Measurements from ENCODE around the gene FUT3. TPM values are rescaled to one million over a fixed set of nuclear protein-coding genes. Genes with fewer than 3 reads are reported as not detected.
A peak's percentile ranks its signal among the peaks of the same experiment; 100 is the strongest.

Gene FUT3
- total and polyA plus RNA-seq, 9 of the 15 experiments (the other 6 are each of a cell fraction or from before 2014, with no cell fraction given) = 0.09 TPM; not detected in 8

- H3K4me3 ChIP-seq = no peak overlapping the region
- H3K9me3 ChIP-seq (replicated peaks; ENCODE audit: control insufficient read depth, insufficient read depth, low read depth, low read length) = no peaks in the 10 kb centered on the region
- CTCF ChIA-PET (ENCODE audit: low intra/inter-chr PET ratio) = interaction anchor here (0.6 to 3.3 kb wide), 4 partner anchors 19 to 312 kb away, joined by 3 to 20 read pairs (median 10); partner anchors contain the start of gene NRTN
- H2AFZ ChIP-seq (ENCODE audit: low read depth, low read length) = no peak overlapping the region
- peaks cover 4% of the 10 kb centered on the region; the same call in 1 of the 3 replicates for H3K79me2 ChIP-seq (ENCODE audit: control insufficient read depth, insufficient read depth, low read length)
- in situ Hi-C loops (cut with MboI) = no loop called here
- H3K9ac ChIP-seq (ENCODE audit: insufficient read depth in 1 of 2, low read depth in 2 of 2, low read length in 2 of 2) = no peak overlapping the region
- intact Hi-C loops (cut with micrococcal nuclease) = loop anchor here (2.0 kb wide), 1 partner anchor 19 kb away; the partner anchor contains the start of gene NRTN
- no peak overlapping the region for H3K4me2 ChIP-seq (ENCODE audit: insufficient read depth, low read length)
- peaks cover 6 to 54% of the 10 kb centered on the region in 2 experiments; a peak in 4 of 5 replicates for H3K4me1 ChIP-seq (replicated peaks in 1 of 2; ENCODE audit: control insufficient read depth in 2 of 2, insufficient read depth in 2 of 2, low read length in 2 of 2)
- WGBS (ENCODE audit: insufficient coverage, low coverage, missing lambda C conversion rate) = 55% methylated on average over 29 of the region's 30 CpGs
- peak; percentile 65 for ATAC-seq
- FAIRE-seq = peak; percentile 85
- POLR2A ChIA-PET = interaction anchor here (0.6 kb wide), 3 partner anchors 37 to 675 kb away, joined by 3 read pairs; no protein-coding TSS in a partner anchor
- no TSS peak for BruUV-seq (replicated peaks)
- no peaks in the 10 kb centered on the region; the same call in 1 of the 2 replicates for H4K20me1 ChIP-seq (replicated peaks; ENCODE audit: control insufficient read depth, insufficient read depth, low read length)
- H3K36me3 ChIP-seq (ENCODE audit: control insufficient read depth, insufficient read depth, low read length) = no peaks in the 10 kb centered on the region
- peaks cover 3% of the 10 kb centered on the region for H3K9me1 ChIP-seq (ENCODE audit: control insufficient read depth, insufficient read depth, low read length)
- DNase-seq (ENCODE audit: extremely low read depth in 1 of 4, low spot score in 3 of 4) = peak; percentile 46 to 74 (median 58)
- no peak overlapping the region for H3K27ac ChIP-seq (ENCODE audit: extremely low read depth, low read depth, low read length)
- no peaks in the 10 kb centered on the region for H3K27me3 ChIP-seq (ENCODE audit: control insufficient read depth in 2 of 2, insufficient read depth in 2 of 2, low read length in 2 of 2)
- TF ChIP-seq ZNF79 (CRISPR knock-in tag; IDR thresholded peaks at IDR 0.05; ENCODE audit: low read depth) (no peak), TAF7 (tag; IDR thresholded peaks at IDR 0.05) (no peak), SUPT5H (IDR thresholded peaks at IDR 0.05) (no peak), GTF2B (IDR thresholded peaks at IDR 0.05; ENCODE audit: extremely low read depth, insufficient read length) (no peak), E2F1 (CRISPR knock-in tag; IDR thresholded peaks at IDR 0.05) (no peak), ZBTB7A (IDR thresholded peaks at IDR 0.05; ENCODE audit: borderline replicate concordance, control insufficient read depth, low read depth, low read length) (no peak), TCF7 (IDR thresholded peaks at IDR 0.05; ENCODE audit: borderline replicate concordance) (no peak), ZNF507 (tag; conservative IDR thresholded peaks at IDR 0.05) (no peak), DDX20 (tag; IDR thresholded peaks at IDR 0.05; ENCODE audit: low read depth) (no peak), ZNF146 (CRISPR knock-in tag; IDR thresholded peaks at IDR 0.05; ENCODE audit: unreplicated experiment) (no peak), SP2 (IDR thresholded peaks at IDR 0.05; ENCODE audit: extremely low read depth, low read depth, low read length, poor library complexity, severe bottlenecking) (no peak), SPI1 (IDR thresholded peaks at IDR 0.05; ENCODE audit: borderline replicate concordance, low read depth, low read length) (no peak), MAFG (tag; conservative IDR thresholded peaks at IDR 0.05) (no peak), NFIX (CRISPR knock-in tag; IDR thresholded peaks at IDR 0.05; ENCODE audit: low read depth) (no peak)
- TF ChIP-seq, protein P1, sequence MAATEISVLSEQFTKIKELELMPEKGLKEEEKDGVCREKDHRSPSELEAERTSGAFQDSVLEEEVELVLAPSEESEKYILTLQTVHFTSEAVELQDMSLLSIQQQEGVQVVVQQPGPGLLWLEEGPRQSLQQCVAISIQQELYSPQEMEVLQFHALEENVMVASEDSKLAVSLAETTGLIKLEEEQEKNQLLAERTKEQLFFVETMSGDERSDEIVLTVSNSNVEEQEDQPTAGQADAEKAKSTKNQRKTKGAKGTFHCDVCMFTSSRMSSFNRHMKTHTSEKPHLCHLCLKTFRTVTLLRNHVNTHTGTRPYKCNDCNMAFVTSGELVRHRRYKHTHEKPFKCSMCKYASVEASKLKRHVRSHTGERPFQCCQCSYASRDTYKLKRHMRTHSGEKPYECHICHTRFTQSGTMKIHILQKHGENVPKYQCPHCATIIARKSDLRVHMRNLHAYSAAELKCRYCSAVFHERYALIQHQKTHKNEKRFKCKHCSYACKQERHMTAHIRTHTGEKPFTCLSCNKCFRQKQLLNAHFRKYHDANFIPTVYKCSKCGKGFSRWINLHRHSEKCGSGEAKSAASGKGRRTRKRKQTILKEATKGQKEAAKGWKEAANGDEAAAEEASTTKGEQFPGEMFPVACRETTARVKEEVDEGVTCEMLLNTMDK (IDR thresholded peaks at IDR 0.05; ENCODE audit: borderline replicate concordance, insufficient read depth, low read depth, low read length, poor library complexity, severe bottlenecking) = peak; percentile 18
- TF ChIP-seq, protein P2, sequence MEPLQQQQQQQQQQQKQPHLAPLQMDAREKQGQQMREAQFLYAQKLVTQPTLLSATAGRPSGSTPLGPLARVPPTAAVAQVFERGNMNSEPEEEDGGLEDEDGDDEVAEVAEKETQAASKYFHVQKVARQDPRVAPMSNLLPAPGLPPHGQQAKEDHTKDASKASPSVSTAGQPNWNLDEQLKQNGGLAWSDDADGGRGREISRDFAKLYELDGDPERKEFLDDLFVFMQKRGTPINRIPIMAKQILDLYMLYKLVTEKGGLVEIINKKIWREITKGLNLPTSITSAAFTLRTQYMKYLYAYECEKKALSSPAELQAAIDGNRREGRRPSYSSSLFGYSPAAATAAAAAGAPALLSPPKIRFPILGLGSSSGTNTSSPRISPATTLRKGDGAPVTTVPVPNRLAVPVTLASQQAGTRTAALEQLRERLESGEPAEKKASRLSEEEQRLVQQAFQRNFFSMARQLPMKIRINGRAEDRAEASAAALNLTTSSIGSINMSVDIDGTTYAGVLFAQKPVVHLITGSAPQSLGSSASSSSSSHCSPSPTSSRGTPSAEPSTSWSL (CRISPR knock-in tag; IDR thresholded peaks at IDR 0.05; ENCODE audit: borderline replicate concordance) = no peak
Measured at GRCh38 chr19:5823579-5824281, 27.5 kb downstream of the FUT3 start.

Data from K562 (cell line).